HG02678 (cell line): ENCODE measurements around the gene STX8.
"Not testable (repeated sequence)": the region's sequence is repeated elsewhere in the genome, so short reads cannot be mapped to it uniquely, and the experiment has no call there.

Experiments used
- ATAC-seq: cut with Tn5 transposase; IDR thresholded peaks from one replicate; pipeline ENCODE4 v1.9.1; 2021; ENCODE audit warnings: mild to moderate bottlenecking, moderate library complexity; ENCODE audit not compliant: unreplicated experiment

STX8 gene

GRCh38 chr17:9512323-9513168 lies 63.1 kb downstream of the STX8 start:
- ATAC-seq, result no peak

- ATAC-seq, result no peak
These were observed 66.3 kb downstream of the STX8 start for GRCh38 chr17:9509236-9509816.

- no peak for ATAC-seq
These were observed 76.6 kb downstream of the STX8 start for GRCh38 chr17:9499041-9499440.

GRCh38 chr17:9498490-9498889 lies 77.1 kb downstream of the STX8 start:
- ATAC-seq, result no peak

GRCh38 chr17:9488556-9488955 lies 87.1 kb downstream of the STX8 start:
- ATAC-seq, result no peak

GRCh38 chr17:9487406-9487805 lies 88.2 kb downstream of the STX8 start:
- ATAC-seq, result no peak

GRCh38 chr17:9484789-9485188 lies 90.8 kb downstream of the STX8 start:
- no peak for ATAC-seq

- no peak for ATAC-seq
These were observed 95.7 kb downstream of the STX8 start for GRCh38 chr17:9479964-9480363.

GRCh38 chr17:9478889-9479288 lies 96.7 kb downstream of the STX8 start:
- no peak for ATAC-seq

- no peak for ATAC-seq
These were observed 100.4 kb downstream of the STX8 start for GRCh38 chr17:9475101-9475658.

- no peak for ATAC-seq
These were observed 101.9 kb downstream of the STX8 start for GRCh38 chr17:9473711-9474110.

GRCh38 chr17:9472541-9472940 lies 103.1 kb downstream of the STX8 start:
- ATAC-seq, result no peak

- ATAC-seq, result no peak
These were observed 103.5 kb downstream of the STX8 start for GRCh38 chr17:9472094-9472493.

GRCh38 chr17:9470171-9470570 lies 105.4 kb downstream of the STX8 start:
- ATAC-seq, result no peak

- ATAC-seq, result no peak
These were observed 106.7 kb downstream of the STX8 start for GRCh38 chr17:9468937-9469336.

GRCh38 chr17:9468532-9468931 lies 107.1 kb downstream of the STX8 start:
- ATAC-seq, result no peak

- no peak for ATAC-seq
These were observed 108.1 kb downstream of the STX8 start for GRCh38 chr17:9467518-9467917.

- no peak for ATAC-seq
These were observed 110.3 kb downstream of the STX8 start for GRCh38 chr17:9465210-9465921.

- ATAC-seq, result no peak
These were observed 118.6 kb downstream of the STX8 start for GRCh38 chr17:9457005-9457404.

GRCh38 chr17:9456330-9456729 lies 119.3 kb downstream of the STX8 start:
- ATAC-seq, result no peak

- ATAC-seq, result no peak
These were observed 123.7 kb downstream of the STX8 start for GRCh38 chr17:9451934-9452333.

GRCh38 chr17:9447298-9447697 lies 128.3 kb downstream of the STX8 start:
- not testable (repeated sequence) for ATAC-seq
